Epithelial cell of esophagus (primary cell): ENCODE data around the gene SPTB.

Experiments
- DNase-seq: peaks from one replicate; pipeline ENCODE4 v3.0.0; 2010; ENCODE audit warnings: low read depth
- H3K4me3 ChIP-seq: 2 replicates; pipeline ENCODE4 v1.5.1; 2011; ENCODE audit warnings: mild to moderate bottlenecking, low read length, control low read depth
- CTCF ChIP-seq: IDR thresholded peaks from 2 replicates; pipeline ENCODE4 v1.5.1; 2011; ENCODE audit warnings: low read depth, mild to moderate bottlenecking, low read length, control low read depth, inconsistent platforms; ENCODE audit not compliant: insufficient read depth; ENCODE audit errors: missing control alignments

Gene SPTB

GRCh38 chr14:64786296-64787149 is 93.2 kb downstream of the SPTB start:
- H3K4me3 ChIP-seq = no peak overlapping the region
- DNase-seq = no peak
- TF ChIP-seq CTCF = no peak

GRCh38 chr14:64784006-64784405 is 95.7 kb downstream of the SPTB start:
- no peak for DNase-seq
- TF ChIP-seq CTCF = no peak
- H3K4me3 ChIP-seq = no peak overlapping the region

GRCh38 chr14:64782196-64782595 is 97.5 kb downstream of the SPTB start:
- no peak for DNase-seq
- TF ChIP-seq CTCF = no peak
- H3K4me3 ChIP-seq = no peak overlapping the region

GRCh38 chr14:64779472-64779871 is 100.2 kb downstream of the SPTB start:
- no peak overlapping the region for H3K4me3 ChIP-seq
- DNase-seq = no peak
- TF ChIP-seq CTCF = no peak

GRCh38 chr14:64778104-64778754 is 101.5 kb downstream of the SPTB start:
- no peak for TF ChIP-seq CTCF
- no peak overlapping the region for H3K4me3 ChIP-seq
- DNase-seq = no peak

- H3K4me3 ChIP-seq = no peak overlapping the region
- TF ChIP-seq CTCF = no peak
- DNase-seq = no peak
Measured at GRCh38 chr14:64777461-64777860, 102.2 kb downstream of the SPTB start.
